ENCODE results near the gene PKP1.

The PKP1 gene

GRCh38 chr1:201310251-201310985 lies 27.1 kb downstream of the PKP1 start:
- no peak for DNase-seq

- peak in 2 of 3 experiments; percentile 7 to 27 for DNase-seq
These were observed 27.7 kb downstream of the PKP1 start for GRCh38 chr1:201310986-201311355.

- peak in 1 of 3 experiments; percentile 27 for DNase-seq
These were observed 28.2 kb downstream of the PKP1 start for GRCh38 chr1:201311356-201312011.

- no peak for DNase-seq
These were observed 29.0 kb downstream of the PKP1 start for GRCh38 chr1:201312298-201312697.

GRCh38 chr1:201313086-201313485 lies 29.8 kb downstream of the PKP1 start:
- no peak for DNase-seq

- no peak for DNase-seq
These were observed 33.2 kb downstream of the PKP1 start for GRCh38 chr1:201316556-201316955.

- DNase-seq: no peak
These were observed 34.2 kb downstream of the PKP1 start for GRCh38 chr1:201317551-201317950.

GRCh38 chr1:201318504-201319340 lies 35.4 kb downstream of the PKP1 start:
- DNase-seq: no peak

GRCh38 chr1:201319631-201320030 lies 36.3 kb downstream of the PKP1 start:
- no peak for DNase-seq

- peak in 1 of 3 experiments; percentile 28 for DNase-seq
These were observed 37.0 kb downstream of the PKP1 start for GRCh38 chr1:201320168-201320788.

GRCh38 chr1:201321826-201322390 lies 38.6 kb downstream of the PKP1 start:
- no peak for DNase-seq

GRCh38 chr1:201322653-201323510 lies 39.6 kb downstream of the PKP1 start:
- DNase-seq: no peak

GRCh38 chr1:201324306-201324705 lies 41.0 kb downstream of the PKP1 start:
- DNase-seq: no peak

GRCh38 chr1:201324821-201325677 lies 41.7 kb downstream of the PKP1 start:
- DNase-seq: no peak

- no peak for DNase-seq
These were observed 42.4 kb downstream of the PKP1 start for GRCh38 chr1:201325678-201326060.

GRCh38 chr1:201326710-201327109 lies 43.4 kb downstream of the PKP1 start:
- DNase-seq: no peak

GRCh38 chr1:201327687-201328240 lies 44.5 kb downstream of the PKP1 start:
- DNase-seq: no peak

GRCh38 chr1:201328576-201328975 lies 45.3 kb downstream of the PKP1 start:
- no peak for DNase-seq

GRCh38 chr1:201329286-201329685 lies 46.0 kb downstream of the PKP1 start:
- DNase-seq: no peak

GRCh38 chr1:201329801-201330200 lies 46.5 kb downstream of the PKP1 start:
- DNase-seq: no peak

- no peak for DNase-seq
These were observed 47.2 kb downstream of the PKP1 start for GRCh38 chr1:201330541-201330940.

All from NCI-H1417 (cell line).